ENCODE results near the gene GLDN. TPM values are rescaled to one million over a fixed set of nuclear protein-coding genes. Genes with fewer than 3 reads are reported as not detected.

Gene GLDN
- total RNA-seq: 2.3 TPM

GRCh38 chr15:51341366-51342226 lies at the start of gene GLDN:
TSS of gene GLDN (plus strand) at chr15:51341655. CDS start at chr15:51341685, 30 bp downstream.
- DNase-seq: peak; percentile 84

DNA sequence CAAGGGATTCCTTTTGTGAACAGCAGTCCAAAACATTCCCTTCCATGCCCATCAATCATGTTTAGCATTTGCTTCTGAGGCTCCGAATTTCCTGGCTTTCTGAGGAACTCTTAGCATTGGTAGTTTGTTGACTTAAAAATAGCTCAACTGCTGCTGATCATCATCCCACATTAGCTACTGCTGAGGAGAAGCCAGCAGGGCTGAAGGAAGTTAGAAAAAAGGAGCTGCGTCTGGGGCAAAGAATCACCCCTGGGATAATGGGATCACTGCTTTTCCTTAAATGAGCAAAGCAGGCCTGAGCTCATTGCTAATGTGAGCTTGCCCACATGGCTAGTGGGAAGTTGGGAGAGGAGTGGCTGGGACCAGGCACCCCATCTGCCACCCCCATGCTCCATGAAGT lies 42.8 kb upstream of the GLDN start:
- no peak for DNase-seq

DNA sequence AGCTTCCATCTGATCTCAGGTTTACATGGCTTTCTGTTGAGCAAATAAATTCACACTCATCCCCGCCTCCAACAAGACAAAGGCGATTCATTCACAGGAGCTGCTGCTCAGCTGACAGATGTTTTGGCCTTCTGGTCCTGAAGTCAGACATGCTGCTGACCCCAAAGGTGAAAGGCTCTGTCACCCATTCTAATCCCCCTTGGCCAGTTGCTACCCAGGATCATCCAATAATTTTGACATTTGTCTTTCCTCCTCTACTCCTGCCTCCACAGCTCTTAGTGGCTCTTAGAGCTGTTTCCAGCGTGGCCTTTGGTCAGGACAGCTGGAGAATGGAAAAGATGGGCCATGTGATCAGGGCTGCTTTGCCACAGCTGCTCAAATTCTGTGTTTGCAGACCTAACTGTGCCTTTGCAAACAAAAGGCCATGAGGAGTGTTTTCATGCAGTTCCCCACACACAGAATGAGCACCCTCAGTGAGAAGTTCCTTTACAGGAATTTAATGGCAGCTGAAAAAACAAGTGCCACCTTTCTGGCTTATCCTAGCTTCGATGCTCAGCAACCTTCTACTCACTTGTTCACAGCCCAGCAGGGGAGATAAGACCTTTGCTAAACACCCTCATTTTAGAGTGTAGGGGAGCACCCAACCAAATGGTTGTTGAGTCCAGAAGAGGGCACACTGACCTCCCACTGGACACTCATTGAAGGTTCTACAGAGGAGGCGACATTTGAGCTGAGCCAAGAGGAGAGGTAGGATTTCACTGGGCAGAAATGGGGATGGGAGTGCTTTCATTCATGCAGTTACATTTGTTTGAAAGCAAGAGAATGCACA lies 42.1 kb upstream of the GLDN start:
- DNase-seq: peak; percentile 17

GRCh38 chr15:51302480-51302879 lies 39.0 kb upstream of the GLDN start:
- DNase-seq: no peak

DNA sequence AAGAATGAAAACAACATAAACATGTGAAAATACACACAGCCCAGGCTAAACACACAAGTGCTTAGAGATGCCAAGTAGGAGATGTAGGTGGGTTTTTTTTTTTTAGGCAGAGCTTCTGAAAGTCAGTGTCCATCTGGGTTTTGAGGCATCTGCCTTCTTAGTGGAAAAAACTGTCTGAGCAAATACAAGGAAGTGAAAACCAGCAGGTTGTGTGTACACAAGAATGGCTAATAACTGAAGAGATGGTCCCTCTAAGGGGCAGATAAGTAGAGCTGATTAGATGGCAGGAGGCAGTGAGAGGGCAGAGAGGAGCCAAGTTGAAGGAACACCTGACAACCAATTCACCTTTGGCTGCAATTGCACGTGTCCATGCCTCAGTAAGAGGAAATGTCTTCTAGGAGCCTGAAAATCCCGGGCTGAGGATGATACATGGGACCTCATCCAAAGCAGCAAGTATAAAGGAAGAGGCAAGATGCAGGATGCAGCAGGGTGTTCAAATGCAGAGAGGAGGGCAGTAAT lies 37.9 kb upstream of the GLDN start:
- no peak for DNase-seq

GRCh38 chr15:51307325-51307724 lies 34.1 kb upstream of the GLDN start:
- no peak for DNase-seq

DNA sequence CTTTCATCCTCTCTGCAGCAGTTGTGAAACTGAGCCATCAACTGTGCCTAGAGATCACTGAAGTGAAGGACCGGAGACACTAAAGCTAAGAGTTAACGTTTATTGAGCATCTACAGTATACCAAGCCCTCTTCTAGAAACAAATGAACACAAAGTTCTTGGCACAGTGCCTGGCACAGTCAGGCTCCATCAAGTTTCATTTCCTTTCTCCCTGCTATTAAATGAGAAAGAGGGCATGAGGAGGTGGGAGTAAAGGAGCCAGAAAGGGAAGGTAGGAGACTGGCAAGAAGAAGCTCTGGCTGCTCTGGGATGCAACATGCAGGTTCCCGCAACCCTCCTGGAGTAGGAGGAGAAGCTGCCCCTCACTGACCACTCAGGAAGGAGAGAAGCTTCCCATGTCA lies 33.6 kb upstream of the GLDN start:
- DNase-seq: no peak

DNA sequence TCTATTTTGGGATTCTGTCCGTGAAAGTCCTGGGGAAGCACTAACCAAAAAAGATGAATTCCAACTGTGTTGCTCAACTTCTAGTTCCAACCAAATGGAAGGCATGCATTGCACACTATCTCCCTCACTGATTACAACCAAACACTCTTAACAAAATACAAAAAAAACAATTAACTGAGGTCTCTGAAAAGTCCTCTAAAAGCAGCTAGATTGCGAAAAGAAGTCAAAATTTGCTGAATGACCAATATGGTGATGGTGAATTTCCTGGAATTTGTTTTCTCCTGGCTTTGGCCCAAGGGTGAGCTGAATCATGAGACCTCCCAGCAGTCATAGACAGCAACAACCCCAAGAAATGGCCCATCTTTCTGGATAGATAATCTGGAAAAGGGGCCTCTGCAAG lies 31.4 kb upstream of the GLDN start:
- no peak for DNase-seq

DNA sequence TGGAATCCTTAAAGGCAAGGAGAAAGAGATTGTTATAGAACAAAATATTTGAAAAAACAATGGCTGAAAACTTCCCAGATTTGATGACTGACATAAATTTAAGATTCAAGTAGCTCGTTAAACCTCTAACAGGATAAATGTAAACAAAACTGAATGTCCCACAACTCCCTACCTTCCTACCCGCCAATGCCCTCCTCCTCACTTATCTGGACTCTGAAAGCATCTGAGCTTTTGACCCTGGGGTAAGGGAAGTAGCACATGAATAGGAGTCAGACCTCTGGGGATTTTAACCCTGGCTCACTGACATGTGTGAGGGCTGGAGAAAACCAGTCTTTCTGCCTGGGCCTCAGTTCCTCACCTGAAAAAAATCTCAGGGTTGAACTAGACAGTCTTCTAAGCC lies 29.9 kb upstream of the GLDN start:
- DNase-seq: no peak

DNA sequence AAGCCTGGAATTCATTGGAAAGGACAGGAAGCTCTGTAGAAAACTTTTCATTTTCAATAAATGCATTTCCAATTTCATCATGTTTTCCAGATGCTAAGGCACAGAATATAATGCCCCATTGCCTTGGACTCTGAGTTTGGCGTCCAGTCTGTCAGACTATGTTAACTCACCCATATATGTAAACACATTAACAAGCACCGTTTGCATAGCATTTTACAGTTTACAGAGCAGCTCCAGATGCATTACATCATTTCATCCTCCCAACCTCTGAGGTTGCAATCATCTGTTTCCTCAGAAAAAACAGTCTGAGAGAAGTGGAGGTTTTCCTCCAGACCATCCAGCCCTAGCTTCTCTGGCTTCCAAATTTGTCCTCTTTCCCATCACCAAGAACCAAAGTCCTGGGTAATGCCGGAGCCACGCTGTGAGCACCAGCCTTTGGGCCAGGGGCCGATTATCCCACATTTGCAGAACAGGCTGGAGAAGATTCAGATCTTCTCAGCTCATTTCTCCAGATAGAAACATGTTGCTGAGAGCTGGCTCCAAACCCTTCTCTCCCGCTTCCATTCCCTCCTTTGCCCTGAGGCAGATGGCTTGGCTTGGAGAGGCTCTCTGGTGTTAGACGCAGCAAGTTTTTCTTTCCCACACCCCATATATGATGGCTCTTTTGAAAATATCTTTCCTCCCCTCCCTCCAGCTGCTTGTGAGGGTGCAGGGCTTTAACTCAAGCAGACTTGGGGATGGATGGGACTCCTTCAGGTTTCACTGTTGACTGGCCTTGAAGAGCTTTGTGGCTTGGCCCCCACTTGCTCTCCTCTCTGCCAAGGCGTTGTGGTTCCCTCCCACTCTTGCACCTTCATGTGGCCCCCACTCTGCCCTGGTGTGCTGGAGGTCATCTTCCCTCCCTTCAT lies 29.0 kb upstream of the GLDN start:
- no peak for DNase-seq

DNA sequence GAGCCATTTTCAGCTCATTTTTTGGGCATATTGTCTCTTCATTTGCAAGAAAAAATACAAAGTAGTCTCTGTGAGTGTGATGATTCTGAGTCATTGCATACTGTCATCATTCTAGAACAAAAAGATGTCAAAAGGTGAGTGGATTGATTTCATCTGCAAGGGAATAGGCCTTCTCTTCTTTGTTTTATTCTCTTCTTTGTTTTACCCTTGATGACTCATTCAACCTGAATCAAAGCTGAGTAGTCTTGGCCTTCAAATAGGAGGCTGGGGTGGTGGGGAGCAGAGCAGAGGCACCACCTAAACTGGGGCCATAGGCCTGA lies 28.4 kb upstream of the GLDN start:
- DNase-seq: no peak

- DNase-seq: no peak
Measured at GRCh38 chr15:51313644-51314280, 27.7 kb upstream of the GLDN start.

DNA sequence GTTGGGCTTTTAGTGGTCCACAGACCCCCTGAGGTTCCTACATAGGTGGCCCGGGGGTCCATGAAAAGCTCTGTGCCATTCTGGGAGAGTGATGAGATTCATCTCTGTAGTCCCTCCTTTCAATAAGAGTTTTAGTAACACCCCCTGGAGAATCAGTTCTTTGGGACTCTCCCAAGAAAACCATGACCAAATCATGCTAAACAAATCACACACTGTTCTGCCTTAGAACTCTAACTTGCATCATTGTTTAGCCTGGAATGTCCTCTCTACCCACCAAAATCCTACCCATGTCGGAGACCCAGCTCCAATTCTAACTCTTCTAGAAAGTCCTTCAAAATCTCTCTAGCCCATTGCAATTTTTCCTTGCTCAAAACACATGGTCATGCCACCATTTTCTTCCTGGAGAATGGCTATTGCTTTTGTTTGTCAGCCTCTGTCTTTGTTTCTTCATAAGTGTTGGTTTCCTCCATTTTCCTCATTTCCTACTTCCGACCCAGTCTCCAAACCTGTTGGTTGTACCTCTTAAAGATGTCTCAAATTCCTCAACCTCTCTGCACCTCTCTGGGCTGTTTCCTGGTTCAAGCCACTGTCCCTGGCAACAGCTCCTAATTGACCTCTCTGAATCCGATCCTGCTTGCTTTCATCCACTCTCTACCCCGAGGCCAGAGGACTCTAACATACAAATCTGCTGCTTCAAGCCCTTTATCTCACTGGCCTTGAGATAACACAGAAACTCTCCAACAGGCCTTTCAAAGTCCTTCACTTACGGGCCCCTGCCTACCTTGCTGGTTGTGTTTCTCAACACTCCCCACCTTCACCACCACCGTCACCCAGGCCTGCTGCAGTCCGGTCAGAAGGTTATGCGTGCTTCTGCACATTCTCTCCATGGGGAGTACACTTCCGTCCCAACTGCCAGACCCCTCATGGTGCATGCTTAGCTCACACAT lies 26.8 kb upstream of the GLDN start:
- no peak for DNase-seq

DNA sequence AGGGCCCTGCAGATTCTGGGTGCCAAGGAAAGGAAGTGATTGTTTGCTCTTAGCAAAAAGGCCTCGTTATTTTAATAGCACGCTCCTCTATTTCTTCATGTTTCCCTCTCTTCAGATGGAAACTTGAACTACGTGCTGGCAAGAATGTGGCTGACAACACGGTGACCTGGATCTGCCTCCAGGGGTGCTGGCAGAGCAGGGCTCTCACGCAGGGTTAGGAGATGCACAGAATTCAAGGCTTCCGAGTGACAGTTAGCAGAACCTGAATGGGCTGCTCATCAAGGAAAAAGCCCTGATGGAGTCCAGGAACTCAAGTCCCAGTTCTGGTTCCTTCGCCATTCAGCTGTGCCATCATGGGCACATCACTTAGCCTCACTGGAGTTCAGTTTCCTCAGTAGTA lies 25.7 kb upstream of the GLDN start:
- no peak for DNase-seq

GRCh38 chr15:51316636-51317035 lies 24.8 kb upstream of the GLDN start:
- DNase-seq: no peak

DNA sequence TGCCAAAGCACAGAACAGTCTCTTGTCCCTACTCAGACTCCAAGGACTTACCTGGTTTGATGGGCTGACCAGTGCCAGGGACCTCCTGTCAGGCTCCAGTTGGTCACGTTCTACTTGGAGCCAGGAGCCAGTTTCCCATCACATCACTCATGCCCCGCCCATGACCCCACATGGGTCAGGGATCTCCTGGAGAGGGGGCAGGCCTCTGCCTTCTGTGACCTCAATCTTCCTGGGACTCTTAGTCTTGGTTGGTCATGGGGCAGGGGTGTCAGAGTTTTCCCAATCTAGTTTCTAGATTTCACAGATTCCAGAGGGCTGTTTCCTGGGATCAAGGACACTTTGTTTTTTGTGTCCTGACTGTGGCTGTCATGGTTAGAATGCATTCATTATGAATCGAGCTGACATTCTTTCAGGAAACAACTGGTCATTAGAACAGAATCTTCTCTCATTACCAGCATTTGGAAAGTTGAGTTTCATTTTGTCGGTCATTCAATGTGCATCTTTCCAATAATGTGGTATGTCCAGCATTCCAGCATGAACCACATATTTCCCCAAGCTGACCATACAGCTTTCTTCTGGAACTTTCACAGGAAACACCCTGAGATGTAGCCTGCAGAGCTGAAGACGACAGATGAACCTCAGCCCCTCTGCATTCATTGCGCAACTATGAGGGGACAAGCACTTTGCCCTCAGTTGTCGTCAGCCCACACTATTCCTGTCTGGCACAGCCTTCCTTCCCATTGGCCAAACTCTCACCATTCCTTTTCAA lies 22.9 kb upstream of the GLDN start:
- no peak for DNase-seq

- DNase-seq: no peak
Measured at GRCh38 chr15:51319539-51319938, 21.9 kb upstream of the GLDN start.

DNA sequence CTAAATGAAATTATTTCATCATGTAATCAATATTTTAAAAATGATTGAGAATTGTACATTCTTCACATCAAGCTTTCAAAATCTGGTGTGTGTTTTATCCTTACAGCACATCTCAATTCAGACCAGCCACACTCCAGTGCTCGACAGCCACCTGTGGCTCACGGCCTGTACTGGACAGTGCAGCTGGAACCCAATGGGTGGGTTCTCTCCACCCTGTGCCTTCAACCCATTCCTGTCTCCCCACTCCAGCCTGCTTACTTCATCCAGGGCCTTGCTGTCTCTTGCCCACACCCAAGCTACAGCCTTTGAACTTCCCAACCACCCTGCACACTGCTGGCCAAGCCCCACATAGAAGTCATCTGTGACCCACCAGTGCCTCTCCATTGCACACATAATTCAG lies 20.6 kb upstream of the GLDN start:
- DNase-seq: no peak

GRCh38 chr15:51321316-51321715 lies 20.1 kb upstream of the GLDN start:
- no peak for DNase-seq

Measured in occipital lobe (tissue), 2 donors.